NOMO-1 (cell line): ENCODE measurements around the gene TPM2.
A peak's percentile ranks its signal among the peaks of the same experiment; 100 is the strongest.

Experiments used
- DNase-seq, 2 experiments: peaks; one replicate each; lab custom pipeline; 2025; ENCODE audit not compliant: unreplicated experiment in 2 of 2; lab: John Stamatoyannopoulos, UW

Gene TPM2

GRCh38 chr9:35697486-35697885 is 7.8 kb upstream of the TPM2 start:
- no peak for DNase-seq

GRCh38 chr9:35696520-35697215 is 6.9 kb upstream of the TPM2 start:
- peak; percentile 24 to 36 for DNase-seq

- no peak for DNase-seq
Observed at GRCh38 chr9:35695943-35696401, 6.2 kb upstream of the TPM2 start.

- no peak for DNase-seq
Observed at GRCh38 chr9:35691757-35692301, 2.1 kb upstream of the TPM2 start.

GRCh38 chr9:35691334-35691650 is 1.6 kb upstream of the TPM2 start:
- DNase-seq: peak; percentile 45 to 47

- DNase-seq: peak; percentile 34 to 47
Observed at GRCh38 chr9:35690614-35691333, 1.0 kb upstream of the TPM2 start.

GRCh38 chr9:35690294-35690613 is 529 bp upstream of the TPM2 start:
- no peak for DNase-seq

- peak; percentile 9 to 17 for DNase-seq
Observed at GRCh38 chr9:35688558-35689541, 875 bp downstream of the TPM2 start.

- DNase-seq: no peak
Observed at GRCh38 chr9:35687972-35688557, 1.7 kb downstream of the TPM2 start.

GRCh38 chr9:35687306-35687705 is 2.4 kb downstream of the TPM2 start:
- no peak for DNase-seq

- DNase-seq: no peak
Observed at GRCh38 chr9:35686222-35687203, 3.2 kb downstream of the TPM2 start.

- DNase-seq: no peak
Observed at GRCh38 chr9:35685506-35685905, 4.2 kb downstream of the TPM2 start.

GRCh38 chr9:35684921-35685320 is 4.8 kb downstream of the TPM2 start:
- no peak for DNase-seq

- DNase-seq: no peak
Observed at GRCh38 chr9:35683323-35683722, 6.4 kb downstream of the TPM2 start.

GRCh38 chr9:35682520-35683315 is 7.0 kb downstream of the TPM2 start:
- no peak for DNase-seq

GRCh38 chr9:35682051-35682450 is 7.7 kb downstream of the TPM2 start:
- no peak for DNase-seq

GRCh38 chr9:35681341-35682002 is 8.3 kb downstream of the TPM2 start:
- DNase-seq: no peak
